Tibial artery (tissue), 4 donors: ENCODE measurements around the gene TNKS1BP1.

Experiments
- DNase-seq, 2 donors: peaks; one replicate each; pipeline ENCODE4 v3.0.0-alpha.2; 2019
- H3K27ac ChIP-seq, 2 donors: fragments of 200-600 bp; sonication (generic) in 1 of 2; 1 replicate in 1 of 2; 2 replicates in 1 of 2; pipeline ENCODE4 v1.5.1; 2018 to 2019; ENCODE audit warnings: mild to moderate bottlenecking in 1 of 2
- H3K27me3 ChIP-seq, 2 donors: fragments of 200-600 bp; sonication (generic) in 1 of 2; one replicate each; pipeline versions ENCODE4 v1.5.1 to v1.6.0; 2016 to 2019
- H3K36me3 ChIP-seq, 3 donors: fragments of 200-600 bp; sonication (generic) in 2 of 3; one replicate each; pipeline ENCODE4 v1.5.1; 2016 to 2019; ENCODE audit warnings: mild to moderate bottlenecking in 2 of 3
- H3K4me1 ChIP-seq, 4 donors: fragments of 200-600 bp; sonication (generic) in 2 of 4; 1 replicate in 3 of 4; 2 replicates in 1 of 4; pipeline ENCODE4 v1.5.1; 2016 to 2019
- H3K4me3 ChIP-seq, 2 donors: fragments of 200-600 bp; sonication (generic) in 1 of 2; 1 replicate in 1 of 2; 2 replicates in 1 of 2; pipeline ENCODE4 v1.5.1; 2018 to 2019; ENCODE audit warnings: mild to moderate bottlenecking in 2 of 2
- H3K9me3 ChIP-seq, 3 donors: fragments of 200-600 bp; sonication (generic) in 1 of 3; one replicate each; pipeline ENCODE4 v1.5.1; 2016 to 2019
- CTCF ChIP-seq, 2 experiments: fragments of 200-600 bp in 1 of 2; fragments of 450-650 bp in 1 of 2; IDR thresholded peaks; one replicate each; pipeline ENCODE4 v1.5.1; 2017 to 2019; ENCODE audit warnings: antibody characterized with exemption in 2 of 2, mild to moderate bottlenecking in 1 of 2, moderate library complexity in 1 of 2
- intact Hi-C: fragments of 100-400 bp; cut with DNase I; formaldehyde crosslinking; loops from one replicate; pipeline ENCODE4 v1.15.0; 2023; ENCODE audit warnings: low total_unique reads

TNKS1BP1 gene

GRCh38 chr11:57313071-57313787, 11.5 kb downstream of the TNKS1BP1 start:
- no peaks in the 10 kb centered on the region for H3K9me3 ChIP-seq
- intact Hi-C loops, result no loop called here
- TF ChIP-seq CTCF (IDR thresholded peaks at IDR 0.05), result no peak
- H3K36me3 ChIP-seq, result peaks cover 70 to 83% (median 81%) of the 10 kb centered on the region in 3 donors
- peaks cover 0 to 82% (median 60%) of the 10 kb centered on the region in 4 donors for H3K4me1 ChIP-seq
- H3K27me3 ChIP-seq, result no peaks in the 10 kb centered on the region
- no peak overlapping the region for H3K4me3 ChIP-seq
- DNase-seq, result peak in 1 of 2 donors; percentile 71
- H3K27ac ChIP-seq, result peak overlapping the region; percentile 76 to 79

- Histone ChIP-seq H3K27me3 (no peaks in the 10 kb centered on the region), H3K4me3 (no peak overlapping the region), H3K36me3 (peaks cover 64 to 84% (median 81%) of the 10 kb centered on the region in 3 donors), H3K4me1 (peaks cover 0 to 82% (median 60%) of the 10 kb centered on the region in 4 donors), H3K27ac (peak overlapping the region; percentile 76 to 79), H3K9me3 (no peaks in the 10 kb centered on the region)
- DNase-seq, result peak in 1 of 2 donors; percentile 67
- TF ChIP-seq CTCF (IDR thresholded peaks at IDR 0.05), result no peak
- intact Hi-C loops, result no loop called here
Observed at GRCh38 chr11:57312511-57313021, 12.2 kb downstream of the TNKS1BP1 start.

GRCh38 chr11:57311109-57311936, 13.4 kb downstream of the TNKS1BP1 start:
- DNase-seq, result peak; percentile 97 to 99
- intact Hi-C loops, result loop anchor here (1.0 kb wide), 1 partner anchor 11 kb away; no protein-coding TSS in a partner anchor
- peak overlapping the region; percentile 76 to 79 for H3K27ac ChIP-seq
- no peaks in the 10 kb centered on the region for H3K9me3 ChIP-seq
- peaks cover 52 to 75% (median 74%) of the 10 kb centered on the region in 3 donors for H3K36me3 ChIP-seq
- H3K4me1 ChIP-seq, result peaks cover 0 to 82% (median 67%) of the 10 kb centered on the region in 4 donors
- H3K27me3 ChIP-seq, result no peaks in the 10 kb centered on the region
- no peak for TF ChIP-seq CTCF (IDR thresholded peaks at IDR 0.05)
- H3K4me3 ChIP-seq, result peak overlapping the region; percentile 53 to 62

- Histone ChIP-seq H3K9me3 (no peaks in the 10 kb centered on the region), H3K4me1 (peaks cover 0 to 82% (median 70%) of the 10 kb centered on the region in 4 donors), H3K27me3 (no peaks in the 10 kb centered on the region), H3K27ac (peak overlapping the region; percentile 76 to 79), H3K4me3 (peak overlapping the region; percentile 53 to 62), H3K36me3 (peaks cover 45 to 75% (median 71%) of the 10 kb centered on the region in 3 donors)
- peak; percentile 76 to 77 for DNase-seq
- no peak for TF ChIP-seq CTCF (IDR thresholded peaks at IDR 0.05)
- intact Hi-C loops, result loop anchor here (1.0 kb wide), 1 partner anchor 12 kb away; no protein-coding TSS in a partner anchor
Observed at GRCh38 chr11:57310630-57311086, 14.1 kb downstream of the TNKS1BP1 start.

- peak overlapping the region; percentile 76 to 79 for H3K27ac ChIP-seq
- H3K9me3 ChIP-seq, result no peaks in the 10 kb centered on the region
- H3K36me3 ChIP-seq, result peaks cover 39 to 75% (median 70%) of the 10 kb centered on the region in 3 donors
- intact Hi-C loops, result no loop called here
- H3K4me1 ChIP-seq, result peaks cover 0 to 83% (median 73%) of the 10 kb centered on the region in 4 donors
- peak in 1 of 2 donors; percentile 68 for DNase-seq
- no peak for TF ChIP-seq CTCF (IDR thresholded peaks at IDR 0.05)
- H3K4me3 ChIP-seq, result peak overlapping the region in 1 of 2 donors; percentile 62
- H3K27me3 ChIP-seq, result no peaks in the 10 kb centered on the region
Observed at GRCh38 chr11:57310091-57310490, 14.7 kb downstream of the TNKS1BP1 start.
